KMS-11 (cell line): ENCODE measurements around the gene TRPM4.

Experiments used
- H2AFZ ChIP-seq: fragments of 200-600 bp; sonication (generic); 2 replicates; pipeline ENCODE4 v1.6.1; 2016; ENCODE audit warnings: antibody characterized with exemption, mixed run types, low read depth
- H3K27ac ChIP-seq: fragments of 200-600 bp; sonication (generic); 2 replicates; pipeline ENCODE4 v1.6.1; 2016; ENCODE audit warnings: mild to moderate bottlenecking, mixed run types
- H3K27me3 ChIP-seq: fragments of 200-600 bp; sonication (generic); 2 replicates; pipeline ENCODE4 v1.6.1; 2017; ENCODE audit warnings: mild to moderate bottlenecking, low read depth, mixed run types, moderate library complexity; ENCODE audit not compliant: insufficient read depth
- H3K36me3 ChIP-seq: fragments of 200-600 bp; sonication (generic); 2 replicates; pipeline ENCODE4 v1.6.1; 2017; ENCODE audit warnings: mild to moderate bottlenecking, mixed run types; ENCODE audit not compliant: insufficient read depth
- H3K4me1 ChIP-seq: fragments of 200-600 bp; sonication (generic); 2 replicates; pipeline ENCODE4 v1.6.1; 2016; ENCODE audit warnings: mild to moderate bottlenecking, low read depth, mixed run types; ENCODE audit not compliant: poor library complexity, severe bottlenecking
- H3K4me2 ChIP-seq: fragments of 200-600 bp; sonication (generic); 2 replicates; pipeline ENCODE4 v1.7.0; 2016; ENCODE audit warnings: mild to moderate bottlenecking, mixed run types
- H3K4me3 ChIP-seq: fragments of 200-600 bp; sonication (generic); IDR thresholded peaks from 2 replicates; pipeline ENCODE4 v1.6.1; 2017; ENCODE audit warnings: low read depth, low read length, mixed read lengths; ENCODE audit not compliant: insufficient read depth
- H3K79me2 ChIP-seq: fragments of 200-600 bp; sonication (generic); 2 replicates; pipeline ENCODE4 v1.6.1; 2016; ENCODE audit warnings: low read depth, mixed run types; ENCODE audit not compliant: insufficient read depth
- H3K9ac ChIP-seq: fragments of 200-600 bp; sonication (generic); 2 replicates; pipeline ENCODE4 v1.6.1; 2016; ENCODE audit warnings: mild to moderate bottlenecking, mixed run types
- H4K20me1 ChIP-seq: fragments of 200-600 bp; sonication (generic); 2 replicates; pipeline ENCODE4 v1.6.1; 2016; ENCODE audit warnings: mild to moderate bottlenecking, mixed run types; ENCODE audit not compliant: insufficient read depth
- TF ChIP-seq, protein P1 (sequence below): fragments of 200-600 bp; sonication (generic); conservative IDR thresholded peaks from 2 replicates; pipeline ENCODE4 v1.6.1; 2017; ENCODE audit warnings: low read depth, mild to moderate bottlenecking, antibody characterized with exemption, low read length, moderate library complexity, mixed read lengths

TRPM4 gene

DNA sequence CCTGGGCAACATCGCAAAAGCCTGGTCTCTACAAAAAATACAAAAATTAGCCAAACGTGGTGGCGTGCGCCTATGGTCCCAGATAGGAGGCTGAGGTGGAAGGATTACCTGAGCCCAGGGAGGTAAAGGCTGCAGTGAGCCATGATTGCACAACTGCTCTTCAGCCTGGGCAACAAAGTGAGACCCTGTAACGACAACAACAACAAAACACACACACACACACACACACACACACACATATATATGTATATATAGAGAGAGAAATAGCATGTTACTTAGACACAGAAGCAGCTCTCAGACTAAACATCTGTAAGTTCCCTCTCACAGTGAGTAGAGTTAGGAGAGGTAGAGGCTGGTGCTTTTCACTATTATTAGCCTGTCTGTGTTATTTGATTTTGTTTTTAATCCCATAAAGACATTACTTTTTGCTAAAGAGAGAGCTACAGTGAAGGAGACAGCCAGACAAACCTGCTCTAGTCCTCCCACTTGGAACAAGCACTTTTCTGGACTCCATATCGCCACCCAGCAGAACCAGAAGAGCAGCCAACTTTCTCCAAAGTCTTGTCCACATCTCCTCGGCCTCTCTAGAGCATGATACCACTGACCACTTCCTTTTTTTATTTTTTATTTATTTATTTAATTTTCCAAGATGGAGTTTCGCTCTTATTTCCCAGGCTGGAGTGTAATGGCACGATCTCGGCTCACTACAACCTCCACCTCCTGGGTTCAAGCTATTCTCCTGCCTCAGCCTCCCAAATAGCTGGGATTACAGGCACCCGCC, 46.2 kb upstream of the TRPM4 start:
- H3K4me3 ChIP-seq: no peak overlapping the region
- no peak overlapping the region for H3K9ac ChIP-seq
- peaks cover 10% of the 10 kb centered on the region for H3K4me1 ChIP-seq
- H3K36me3 ChIP-seq: no peaks in the 10 kb centered on the region
- H2AFZ ChIP-seq: no peak overlapping the region
- TF ChIP-seq, protein P1, sequence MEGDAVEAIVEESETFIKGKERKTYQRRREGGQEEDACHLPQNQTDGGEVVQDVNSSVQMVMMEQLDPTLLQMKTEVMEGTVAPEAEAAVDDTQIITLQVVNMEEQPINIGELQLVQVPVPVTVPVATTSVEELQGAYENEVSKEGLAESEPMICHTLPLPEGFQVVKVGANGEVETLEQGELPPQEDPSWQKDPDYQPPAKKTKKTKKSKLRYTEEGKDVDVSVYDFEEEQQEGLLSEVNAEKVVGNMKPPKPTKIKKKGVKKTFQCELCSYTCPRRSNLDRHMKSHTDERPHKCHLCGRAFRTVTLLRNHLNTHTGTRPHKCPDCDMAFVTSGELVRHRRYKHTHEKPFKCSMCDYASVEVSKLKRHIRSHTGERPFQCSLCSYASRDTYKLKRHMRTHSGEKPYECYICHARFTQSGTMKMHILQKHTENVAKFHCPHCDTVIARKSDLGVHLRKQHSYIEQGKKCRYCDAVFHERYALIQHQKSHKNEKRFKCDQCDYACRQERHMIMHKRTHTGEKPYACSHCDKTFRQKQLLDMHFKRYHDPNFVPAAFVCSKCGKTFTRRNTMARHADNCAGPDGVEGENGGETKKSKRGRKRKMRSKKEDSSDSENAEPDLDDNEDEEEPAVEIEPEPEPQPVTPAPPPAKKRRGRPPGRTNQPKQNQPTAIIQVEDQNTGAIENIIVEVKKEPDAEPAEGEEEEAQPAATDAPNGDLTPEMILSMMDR: no peak
- no peak overlapping the region for H3K27ac ChIP-seq
- H3K79me2 ChIP-seq: no peaks in the 10 kb centered on the region
- H4K20me1 ChIP-seq: no peaks in the 10 kb centered on the region
- H3K4me2 ChIP-seq: no peak overlapping the region
- no peaks in the 10 kb centered on the region for H3K27me3 ChIP-seq

DNA sequence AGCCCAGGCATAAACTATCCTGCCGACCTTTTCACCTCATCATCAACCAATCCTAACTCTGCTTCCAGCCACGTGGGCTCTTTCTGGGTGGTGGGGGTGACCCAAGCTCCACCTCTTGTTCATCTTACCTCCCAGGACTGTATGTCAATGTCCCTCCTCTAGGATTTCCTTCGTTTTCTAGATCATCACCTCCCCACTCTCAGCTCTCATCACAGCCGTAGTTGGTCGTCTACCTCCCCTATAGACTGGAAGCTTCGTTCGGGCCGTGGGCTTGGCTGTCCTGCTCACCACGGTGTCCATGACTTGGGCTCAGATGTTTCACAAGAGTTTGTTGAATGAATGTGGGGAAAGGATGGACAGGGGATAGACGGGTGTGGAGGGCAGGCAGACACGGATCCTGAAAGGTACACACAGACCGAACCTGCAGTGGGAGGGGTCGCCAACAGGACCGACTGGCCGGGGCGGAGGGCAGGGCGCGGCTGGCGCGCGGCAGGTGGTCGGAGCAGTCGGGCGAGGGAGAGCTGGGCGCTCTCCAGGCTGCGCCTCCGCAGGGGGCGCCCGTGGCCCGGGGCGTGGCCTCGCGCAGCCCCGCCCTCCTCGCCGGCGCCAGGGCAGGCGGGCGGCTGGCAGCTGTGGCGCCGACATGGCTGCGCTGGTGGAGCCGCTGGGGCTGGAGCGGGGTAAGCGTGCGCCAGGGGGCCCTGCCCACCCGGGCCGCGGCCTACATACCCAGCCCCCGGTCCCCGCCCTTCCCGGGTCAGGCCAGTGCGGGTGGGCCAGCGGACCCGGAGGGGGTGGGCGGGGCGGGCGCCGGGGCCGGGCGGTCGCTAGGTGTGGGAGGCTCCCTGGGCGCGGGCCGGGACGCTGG, 43.6 kb upstream of the TRPM4 start, which contains the start of gene LIN7B:
Gene LIN7B (plus strand): TSS at position 609 of the 868 bp plus-strand sequence. CDS start 35 bp downstream, at position 644.
- H3K9ac ChIP-seq: no peak within 1 kb of the TSS
- H2AFZ ChIP-seq: peak within 1 kb of the TSS; percentile 99
- TF ChIP-seq, protein P1: peak; percentile 46; the same call in 1 of the 2 replicates
- H4K20me1 ChIP-seq: no peaks in the 10 kb centered on the region
- no peaks in the 10 kb centered on the region for H3K27me3 ChIP-seq
- no peaks in the 10 kb centered on the region for H3K79me2 ChIP-seq
- no peaks in the 10 kb centered on the region for H3K36me3 ChIP-seq
- peak within 1 kb of the TSS; percentile 99 for H3K4me2 ChIP-seq
- H3K4me3 ChIP-seq: no peak within 1 kb of the TSS
- H3K27ac ChIP-seq: no peak within 1 kb of the TSS
- H3K4me1 ChIP-seq: peaks cover 18% of the 10 kb centered on the region

DNA sequence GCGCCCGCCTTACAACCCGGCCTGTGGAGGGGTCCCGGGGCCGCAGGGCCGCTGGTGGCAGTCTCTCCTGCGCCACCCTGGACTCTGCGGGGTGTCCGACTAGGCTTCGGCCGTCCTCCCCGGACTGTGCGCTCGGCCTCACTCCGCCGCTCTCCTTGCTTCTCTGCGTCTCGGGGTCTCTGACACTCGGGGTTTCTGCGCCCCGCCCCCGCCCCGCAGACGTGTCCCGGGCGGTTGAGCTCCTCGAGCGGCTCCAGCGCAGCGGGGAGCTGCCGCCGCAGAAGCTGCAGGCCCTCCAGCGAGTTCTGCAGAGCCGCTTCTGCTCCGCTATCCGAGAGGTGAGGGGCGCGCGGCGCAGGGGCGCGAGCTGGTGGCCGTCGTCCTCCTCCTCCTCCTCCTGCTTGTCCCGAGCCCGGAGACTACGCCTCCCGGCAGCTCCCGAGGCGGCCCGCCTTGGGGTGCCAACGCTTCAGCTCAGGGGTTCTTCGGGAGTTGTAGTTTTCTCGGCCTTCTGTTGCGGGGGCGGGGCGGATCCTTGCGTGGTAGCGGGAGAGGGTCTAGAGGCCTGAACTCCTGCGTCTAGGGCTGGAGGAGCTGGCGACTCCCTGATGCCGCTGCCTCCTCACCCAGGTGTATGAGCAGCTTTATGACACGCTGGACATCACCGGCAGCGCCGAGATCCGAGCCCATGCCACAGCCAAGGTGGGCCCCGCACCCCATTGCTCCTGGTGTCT, 42.8 kb upstream of the TRPM4 start:
- Histone ChIP-seq H3K9ac (no peak overlapping the region), H2AFZ (peak overlapping the region; percentile 99), H3K4me1 (peaks cover 18% of the 10 kb centered on the region), H3K79me2 (no peaks in the 10 kb centered on the region), H4K20me1 (no peaks in the 10 kb centered on the region), H3K4me3 (no peak overlapping the region), H3K4me2 (0 out of 2 replicates have a peak overlapping the region, but pooled peaks have one; percentile 49), H3K27me3 (peaks cover 3% of the 10 kb centered on the region), H3K27ac (no peak overlapping the region), H3K36me3 (no peaks in the 10 kb centered on the region)
- TF ChIP-seq, protein P1: no peak

DNA sequence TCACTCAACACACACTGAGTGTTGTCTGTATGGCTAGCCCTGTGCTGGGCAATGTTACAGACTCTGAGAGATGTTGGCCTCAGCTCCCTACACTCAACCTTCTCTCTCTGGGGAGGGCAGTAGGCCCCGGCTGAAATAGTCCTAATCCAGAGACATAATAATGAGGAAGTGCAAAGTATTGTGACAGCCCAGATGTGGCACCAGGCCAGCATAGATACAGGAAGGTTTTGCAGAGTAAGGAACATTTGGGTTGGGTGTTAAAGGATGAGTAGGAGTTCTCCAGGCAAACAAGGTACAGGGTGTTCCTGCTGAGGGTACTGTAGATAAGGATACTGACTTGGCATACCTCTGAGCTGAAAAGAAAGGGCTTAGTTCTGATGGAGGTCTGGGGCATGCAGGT, 41.0 kb upstream of the TRPM4 start:
- Histone ChIP-seq H4K20me1 (no peaks in the 10 kb centered on the region), H3K27ac (no peak overlapping the region), H3K79me2 (no peaks in the 10 kb centered on the region), H3K27me3 (peaks cover 21% of the 10 kb centered on the region), H3K4me2 (no peak overlapping the region), H3K4me1 (peaks cover 23% of the 10 kb centered on the region), H3K9ac (no peak overlapping the region), H3K36me3 (no peaks in the 10 kb centered on the region), H3K4me3 (no peak overlapping the region), H2AFZ (no peak overlapping the region)
- TF ChIP-seq, protein P1: no peak
